NCI-H1417 (cell line): ENCODE measurements around the gene TSR1.

Source experiments
- DNase-seq, 3 experiments: peaks; one replicate each; lab custom pipeline; 2025; lab: John Stamatoyannopoulos, UW

The TSR1 gene

DNA sequence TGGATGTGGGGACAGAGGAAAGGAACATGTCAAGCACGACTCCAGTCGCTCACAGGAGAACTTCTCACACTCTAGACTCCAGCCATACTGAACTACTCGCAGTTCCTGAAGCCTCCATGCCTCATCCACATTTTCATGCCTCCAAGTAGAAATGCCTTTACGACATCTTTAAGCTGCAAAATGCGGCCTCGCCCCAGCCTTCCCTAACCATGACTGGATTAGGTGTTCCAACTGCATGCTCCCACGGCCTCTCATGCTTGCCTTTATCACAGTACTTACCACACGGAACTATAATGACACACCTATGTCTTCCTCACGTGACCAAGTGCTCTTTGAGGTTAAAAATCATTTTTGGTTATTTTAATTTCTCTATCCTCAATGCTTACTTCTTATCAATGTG lies 56.5 kb downstream of the TSR1 start:
- DNase-seq: no peak

DNA sequence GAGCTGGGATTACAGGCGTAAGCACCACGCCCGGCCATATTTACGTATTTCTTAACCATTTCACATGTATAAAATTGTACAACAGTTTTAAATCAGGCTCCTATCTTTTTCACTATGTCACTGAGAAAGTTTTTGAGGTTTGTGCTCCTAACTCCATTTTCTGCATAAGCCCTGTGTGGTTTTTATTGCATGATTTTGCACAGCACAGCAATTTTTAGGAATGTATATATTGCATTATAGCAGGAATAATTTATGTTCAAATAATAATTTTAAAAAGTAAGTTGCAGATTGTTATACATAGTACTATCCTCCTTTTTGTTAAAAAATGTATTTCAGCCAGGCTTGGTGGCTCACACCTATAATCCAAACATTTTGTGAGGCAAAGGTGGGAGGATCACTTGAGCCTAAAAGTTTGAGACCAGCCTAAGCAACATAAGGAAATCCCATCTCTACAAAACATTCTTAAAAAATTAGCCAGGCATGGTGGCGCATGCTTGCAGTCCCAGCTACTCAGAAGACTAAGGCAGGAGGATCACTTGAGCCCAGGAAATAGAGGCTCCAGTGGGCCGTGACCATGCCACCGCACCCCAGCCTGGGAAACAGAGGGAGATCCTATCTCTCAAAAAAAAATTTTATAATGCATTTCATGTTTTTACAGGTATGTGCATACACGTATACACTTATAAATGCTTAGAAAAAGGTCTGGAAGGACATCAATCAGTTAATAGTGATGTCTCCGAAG lies 58.7 kb downstream of the TSR1 start:
- no peak for DNase-seq

DNA sequence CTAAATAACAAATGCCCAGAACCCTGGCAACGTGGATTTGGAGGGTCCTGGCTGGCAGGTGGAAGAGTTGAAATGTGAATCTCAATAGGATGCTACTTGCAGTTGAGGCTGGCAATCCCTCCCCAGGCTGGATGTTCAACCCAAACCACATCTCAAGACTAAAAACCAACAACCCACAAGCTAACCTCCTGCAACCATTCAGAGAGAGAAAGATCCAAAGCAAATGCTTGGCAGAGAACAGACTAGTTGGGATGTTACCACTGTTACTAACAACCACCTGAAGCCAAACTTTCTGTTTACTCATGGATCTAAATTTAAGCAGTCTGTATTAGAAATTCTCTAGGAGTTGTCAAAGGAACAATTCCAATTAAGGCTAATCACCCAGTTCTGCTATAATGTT lies 60.5 kb downstream of the TSR1 start:
- DNase-seq: no peak

DNA sequence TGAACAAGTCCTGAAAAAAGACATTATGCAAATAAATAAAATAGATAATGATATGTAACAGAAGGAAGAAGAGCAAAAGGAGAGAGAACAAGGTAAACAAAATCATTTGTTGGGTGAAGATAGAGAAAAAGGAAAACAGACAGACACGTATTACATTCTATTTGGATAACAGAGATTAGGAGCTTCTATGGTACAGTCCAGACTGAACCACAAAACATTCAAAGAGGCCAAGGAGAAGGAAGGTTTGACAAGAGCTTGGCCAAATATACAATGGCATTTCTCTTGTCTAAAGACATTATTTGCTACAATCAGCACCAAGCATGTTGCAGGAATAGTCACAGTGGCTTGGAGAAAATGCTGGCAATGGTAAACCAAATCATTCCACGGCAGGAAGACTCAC lies 61.8 kb downstream of the TSR1 start:
- DNase-seq: no peak
